AG04450 (cell line): ENCODE results near the gene VDR. TPM values are rescaled to one million over a fixed set of nuclear protein-coding genes. Genes with fewer than 3 reads are reported as not detected.

Source experiments
- CTCF ChIA-PET: fragments of 300-600, 350-600 bp; formaldehyde crosslinking; extraction: SDS; loops from one replicate; lab custom pipeline; 2022; ENCODE audit warnings: antibody characterized with exemption, inconsistent platforms; lab: Charles Lee
- POLR2A ChIA-PET: fragments of 350-600 bp; formaldehyde crosslinking; extraction: SDS; loops from one replicate; lab custom pipeline; 2021; ENCODE audit warnings: antibody characterized with exemption, inconsistent platforms; lab: Yijun Ruan, JAX
- DNase-seq: peaks from one replicate; pipeline ENCODE4 v3.0.0-alpha.2; 2011; ENCODE audit warnings: low read depth, low spot score
- H3K27ac ChIP-seq: one replicate; pipeline ENCODE4 v1.5.1; 2012; ENCODE audit warnings: low read depth, low read length, control low read depth
- H3K27me3 ChIP-seq: one replicate; pipeline ENCODE4 v1.6.0; 2012; ENCODE audit warnings: low read length; ENCODE audit not compliant: control insufficient read depth, insufficient read depth
- H3K4me3 ChIP-seq: 2 replicates; pipeline ENCODE4 v1.5.1; 2011; ENCODE audit warnings: mild to moderate bottlenecking, low read depth, low read length, control low read depth
- H3K9me3 ChIP-seq: 2 replicates; pipeline ENCODE4 v1.5.1; 2012; ENCODE audit warnings: low read length; ENCODE audit not compliant: control insufficient read depth, insufficient read depth
- CTCF ChIP-seq: IDR thresholded peaks from 2 replicates; pipeline ENCODE4 v1.5.1; 2011; ENCODE audit warnings: low read depth, low read length, control low read depth, inconsistent platforms
- polyA plus RNA-seq: library from polyadenylated mRNA; depleted of rRNA; stranded (reverse); fragments of >200 nt; gene quantifications from 2 replicates; pipeline ENCODE4 v1.2.3, GENCODE V29; 2011

Gene VDR
- polyA plus RNA-seq, 1 experiment, result 11.9 TPM

- H3K27ac ChIP-seq, result no peak overlapping the region
- H3K27me3 ChIP-seq, result no peaks in the 10 kb centered on the region
- ChIA-PET CTCF (no interaction called here), POLR2A (no interaction called here)
- H3K9me3 ChIP-seq, result no peaks in the 10 kb centered on the region
- DNase-seq, result no peak
- no peak for TF ChIP-seq CTCF
- H3K4me3 ChIP-seq, result no peak overlapping the region
Observed at GRCh38 chr12:47888153-47888819, 16.5 kb downstream of the VDR start.

GRCh38 chr12:47887529-47887928, 17.3 kb downstream of the VDR start:
- Histone ChIP-seq H3K27me3 (no peaks in the 10 kb centered on the region), H3K4me3 (no peak overlapping the region), H3K9me3 (no peaks in the 10 kb centered on the region), H3K27ac (no peak overlapping the region)
- TF ChIP-seq CTCF, result no peak
- ChIA-PET POLR2A (no interaction called here), CTCF (interaction anchor here (2.4 kb wide), 1 partner anchor 76 kb away, joined by 8 read pairs; the partner anchor contains the start of gene TMEM106C)
- DNase-seq, result no peak

GRCh38 chr12:47886510-47887240, 18.1 kb downstream of the VDR start:
- POLR2A ChIA-PET, result interaction anchor here (1.2 kb wide), 1 partner anchor 45 kb away, joined by 3 read pairs; no protein-coding TSS in a partner anchor

GRCh38 chr12:47885566-47885965, 19.2 kb downstream of the VDR start:
- POLR2A ChIA-PET, result interaction anchor here (1.2 kb wide), 1 partner anchor 44 kb away, joined by 3 read pairs; no protein-coding TSS in a partner anchor
- Histone ChIP-seq H3K27ac (no peak overlapping the region), H3K4me3 (no peak overlapping the region), H3K9me3 (no peaks in the 10 kb centered on the region), H3K27me3 (no peaks in the 10 kb centered on the region)
- DNase-seq, result no peak
- no peak for TF ChIP-seq CTCF
- CTCF ChIA-PET, result interaction anchor here (1.6 to 2.4 kb wide), 3 partner anchors 48 to 153 kb away, joined by 3 to 9 read pairs (median 8); partner anchors contain the start of gene TMEM106C

More at GRCh38 chr12:47886510-47887240, 18.1 kb downstream of the VDR start:
- no peak overlapping the region for H3K27ac ChIP-seq
- H3K27me3 ChIP-seq, result no peaks in the 10 kb centered on the region
- CTCF ChIA-PET, result interaction anchor here (0.8 to 2.4 kb wide), 6 partner anchors 10 to 154 kb away, joined by 3 to 9 read pairs (median 3); partner anchors contain the start of gene TMEM106C
- no peak overlapping the region for H3K4me3 ChIP-seq
- H3K9me3 ChIP-seq, result no peaks in the 10 kb centered on the region
- 0 out of 2 replicates have a peak, but pooled peaks have one; percentile 17 for TF ChIP-seq CTCF
- no peak for DNase-seq
